Neural progenitor cell (in vitro differentiated cells): ENCODE data around the gene NINL.

Experiments used
- CTCF ChIP-seq: fragments of 200-600 bp; sonication (generic); IDR thresholded peaks from 2 replicates; pipeline ENCODE4 v1.5.1; 2017; ENCODE audit warnings: antibody characterized with exemption, mild to moderate bottlenecking
- EZH2 ChIP-seq: fragments of 200-600 bp; sonication (generic); IDR thresholded peaks from 2 replicates; pipeline ENCODE4 v1.6.1; 2017; ENCODE audit warnings: antibody characterized with exemption, mild to moderate bottlenecking, moderate library complexity
- EZH2phosphoT487 ChIP-seq: fragments of 200-600 bp; sonication (generic); IDR thresholded peaks from 2 replicates; pipeline ENCODE4 v1.6.1; 2017; ENCODE audit warnings: antibody characterized with exemption

- no peak for TF ChIP-seq CTCF
- TF ChIP-seq EZH2phosphoT487, result no peak
- no peak for TF ChIP-seq EZH2
These were observed 36.7 kb downstream of the NINL start for GRCh38 chr20:25548613-25549086.
